Measurements from ENCODE around the gene CCDC136.

DNA sequence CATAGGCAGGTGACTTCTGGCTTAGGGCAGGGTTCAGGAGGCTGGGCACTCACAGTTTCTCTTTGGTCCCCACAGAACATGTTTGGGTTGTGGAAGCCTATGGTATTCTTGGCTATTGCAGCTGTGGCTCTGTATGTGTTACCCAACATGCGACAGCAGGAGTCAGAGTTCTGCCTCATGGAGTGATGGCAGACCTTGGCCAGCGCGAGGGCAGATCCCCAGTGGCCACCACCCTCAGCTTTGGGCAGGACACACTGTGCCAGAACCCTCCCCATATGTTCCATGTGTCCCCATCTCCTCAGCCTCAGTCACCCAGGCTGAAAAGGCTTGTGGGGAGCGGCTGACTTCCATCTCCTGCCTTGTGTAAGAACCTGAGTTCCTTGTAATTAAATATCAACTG, 30.0 kb downstream of the CCDC136 start:
- TF ChIP-seq, protein P1, sequence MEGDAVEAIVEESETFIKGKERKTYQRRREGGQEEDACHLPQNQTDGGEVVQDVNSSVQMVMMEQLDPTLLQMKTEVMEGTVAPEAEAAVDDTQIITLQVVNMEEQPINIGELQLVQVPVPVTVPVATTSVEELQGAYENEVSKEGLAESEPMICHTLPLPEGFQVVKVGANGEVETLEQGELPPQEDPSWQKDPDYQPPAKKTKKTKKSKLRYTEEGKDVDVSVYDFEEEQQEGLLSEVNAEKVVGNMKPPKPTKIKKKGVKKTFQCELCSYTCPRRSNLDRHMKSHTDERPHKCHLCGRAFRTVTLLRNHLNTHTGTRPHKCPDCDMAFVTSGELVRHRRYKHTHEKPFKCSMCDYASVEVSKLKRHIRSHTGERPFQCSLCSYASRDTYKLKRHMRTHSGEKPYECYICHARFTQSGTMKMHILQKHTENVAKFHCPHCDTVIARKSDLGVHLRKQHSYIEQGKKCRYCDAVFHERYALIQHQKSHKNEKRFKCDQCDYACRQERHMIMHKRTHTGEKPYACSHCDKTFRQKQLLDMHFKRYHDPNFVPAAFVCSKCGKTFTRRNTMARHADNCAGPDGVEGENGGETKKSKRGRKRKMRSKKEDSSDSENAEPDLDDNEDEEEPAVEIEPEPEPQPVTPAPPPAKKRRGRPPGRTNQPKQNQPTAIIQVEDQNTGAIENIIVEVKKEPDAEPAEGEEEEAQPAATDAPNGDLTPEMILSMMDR (IDR thresholded peaks at IDR 0.05), result no peak
- TF ChIP-seq POLR2A (IDR thresholded peaks at IDR 0.05), result no peak
